Vagina (tissue), 2 donors: ENCODE measurements around the gene BCAS3. TPM values are rescaled to one million over a fixed set of nuclear protein-coding genes. Genes with fewer than 3 reads are reported as not detected.

Source experiments
- DNase-seq, 2 donors: peaks; one replicate each; pipeline ENCODE4 v3.0.0-alpha.2; 2017; ENCODE audit errors: extremely low spot score in 2 of 2
- H3K27ac ChIP-seq: fragments of 200-600 bp; sonication (generic); one replicate; pipeline ENCODE4 v1.5.1; 2019
- H3K27me3 ChIP-seq: fragments of 200-600 bp; sonication (generic); one replicate; pipeline ENCODE4 v1.5.1; 2019
- H3K36me3 ChIP-seq, 2 donors: fragments of 200-600 bp; sonication (generic); one replicate each; pipeline ENCODE4 v1.5.1; 2017 to 2019
- H3K4me1 ChIP-seq: fragments of 200-600 bp; sonication (generic); one replicate; pipeline ENCODE4 v1.5.1; 2019
- H3K4me3 ChIP-seq, 2 donors: fragments of 200-600 bp; sonication (generic); 1 replicate in 1 of 2; 2 replicates in 1 of 2; pipeline ENCODE4 v1.5.1; 2016 to 2019
- H3K9me3 ChIP-seq: fragments of 200-600 bp; sonication (generic); one replicate; pipeline ENCODE4 v1.5.1; 2019
- CTCF ChIP-seq, 3 experiments: fragments of 450-650 bp in 2 of 3; fragments of 200-600 bp in 1 of 3; sonication (generic) in 1 of 3; IDR thresholded peaks; one replicate each; pipeline ENCODE4 v1.5.1; 2017 to 2019; ENCODE audit warnings: antibody characterized with exemption in 3 of 3, mild to moderate bottlenecking in 2 of 3, moderate library complexity in 2 of 3
- POLR2A ChIP-seq, 2 donors: fragments of 450-650 bp; IDR thresholded peaks; one replicate each; pipeline ENCODE4 v1.6.1; 2017; ENCODE audit warnings: antibody characterized with exemption in 2 of 2, mild to moderate bottlenecking in 2 of 2, moderate library complexity in 2 of 2
- POLR2AphosphoS5 ChIP-seq, 2 donors: sonication (generic); formaldehyde crosslinking; IDR thresholded peaks; one replicate each; pipeline ENCODE4 v1.9.0; 2017; ENCODE audit warnings: antibody characterized with exemption in 2 of 2, mild to moderate bottlenecking in 2 of 2, low read depth in 1 of 2; ENCODE audit not compliant: insufficient read depth in 1 of 2
- intact Hi-C: fragments of 100-400 bp; cut with DNase I; formaldehyde crosslinking; loops from one replicate; pipeline ENCODE4 v1.15.1; 2023
- total RNA-seq: library from RNA; depleted of rRNA; stranded (reverse); fragments of >200 nt; gene quantifications from one replicate; pipeline ENCODE4 v1.2.3, GENCODE V29; 2016

Gene BCAS3
- total RNA-seq, 1 donor from 2014 or later: 33.1 TPM

- Histone ChIP-seq H3K9me3 (no peaks in the 10 kb centered on the region), H3K27me3 (no peaks in the 10 kb centered on the region), H3K36me3 (no peaks in the 10 kb centered on the region), H3K4me3 (no peak overlapping the region), H3K4me1 (no peaks in the 10 kb centered on the region), H3K27ac (no peak overlapping the region)
- intact Hi-C loops: no loop called here
- TF ChIP-seq CTCF (IDR thresholded peaks at IDR 0.05) (no peak), POLR2A (IDR thresholded peaks at IDR 0.05) (no peak), POLR2AphosphoS5 (IDR thresholded peaks at IDR 0.05; ENCODE audit: insufficient read depth in 1 of 2, low read depth in 1 of 2) (no peak)
- no peak for DNase-seq
Observed at GRCh38 chr17:60910415-60910814, 232.8 kb downstream of the BCAS3 start.

- Histone ChIP-seq H3K4me1 (no peaks in the 10 kb centered on the region), H3K27ac (no peak overlapping the region), H3K27me3 (no peaks in the 10 kb centered on the region), H3K36me3 (peaks cover 0 to 5% of the 10 kb centered on the region in 2 donors), H3K9me3 (no peaks in the 10 kb centered on the region), H3K4me3 (no peak overlapping the region)
- no peak for DNase-seq
- intact Hi-C loops: no loop called here
- TF ChIP-seq POLR2A (IDR thresholded peaks at IDR 0.05) (no peak), CTCF (IDR thresholded peaks at IDR 0.05) (no peak), POLR2AphosphoS5 (IDR thresholded peaks at IDR 0.05; ENCODE audit: insufficient read depth in 1 of 2, low read depth in 1 of 2) (no peak)
Observed at GRCh38 chr17:60914078-60914477, 236.4 kb downstream of the BCAS3 start.

- no peaks in the 10 kb centered on the region for H3K4me1 ChIP-seq
- no peak for DNase-seq
- intact Hi-C loops: no loop called here
Observed at GRCh38 chr17:60916043-60916442, 238.4 kb downstream of the BCAS3 start.

GRCh38 chr17:60920107-60920506 is 242.5 kb downstream of the BCAS3 start:
- H3K36me3 ChIP-seq: peaks cover 0 to 5% of the 10 kb centered on the region in 2 donors
- H3K4me3 ChIP-seq: no peak overlapping the region
- intact Hi-C loops: no loop called here
- TF ChIP-seq POLR2AphosphoS5 (IDR thresholded peaks at IDR 0.05; ENCODE audit: insufficient read depth in 1 of 2, low read depth in 1 of 2): no peak
- no peak for TF ChIP-seq CTCF (IDR thresholded peaks at IDR 0.05)
- no peak for TF ChIP-seq POLR2A (IDR thresholded peaks at IDR 0.05)
- H3K27ac ChIP-seq: no peak overlapping the region
- DNase-seq: no peak
- no peaks in the 10 kb centered on the region for H3K27me3 ChIP-seq
- no peaks in the 10 kb centered on the region for H3K4me1 ChIP-seq
- no peaks in the 10 kb centered on the region for H3K9me3 ChIP-seq

More at GRCh38 chr17:60916043-60916442, 238.4 kb downstream of the BCAS3 start:
- Histone ChIP-seq H3K9me3 (no peaks in the 10 kb centered on the region), H3K27me3 (no peaks in the 10 kb centered on the region), H3K36me3 (peaks cover 0 to 5% of the 10 kb centered on the region in 2 donors), H3K4me3 (no peak overlapping the region), H3K27ac (no peak overlapping the region)
- no peak for TF ChIP-seq POLR2AphosphoS5 (IDR thresholded peaks at IDR 0.05; ENCODE audit: insufficient read depth in 1 of 2, low read depth in 1 of 2)
- no peak for TF ChIP-seq POLR2A (IDR thresholded peaks at IDR 0.05)
- TF ChIP-seq CTCF (IDR thresholded peaks at IDR 0.05): no peak

- intact Hi-C loops: no loop called here
Observed at GRCh38 chr17:60923000-60923399, 245.3 kb downstream of the BCAS3 start.

More at GRCh38 chr17:60923000-60923399, 245.3 kb downstream of the BCAS3 start:
- DNase-seq: no peak
- no peaks in the 10 kb centered on the region for H3K36me3 ChIP-seq
- no peaks in the 10 kb centered on the region for H3K27me3 ChIP-seq
- TF ChIP-seq POLR2AphosphoS5 (IDR thresholded peaks at IDR 0.05; ENCODE audit: insufficient read depth in 1 of 2, low read depth in 1 of 2): no peak
- TF ChIP-seq POLR2A (IDR thresholded peaks at IDR 0.05): no peak
- no peak for TF ChIP-seq CTCF (IDR thresholded peaks at IDR 0.05)
- no peak overlapping the region for H3K27ac ChIP-seq
- no peaks in the 10 kb centered on the region for H3K4me1 ChIP-seq
- H3K9me3 ChIP-seq: no peaks in the 10 kb centered on the region
- no peak overlapping the region for H3K4me3 ChIP-seq
